WTC11 (cell line): Measurements from ENCODE around the gene LYPD3. TPM values are rescaled to one million over a fixed set of nuclear protein-coding genes. Genes with fewer than 3 reads are reported as not detected.

Experiments used
- ATAC-seq: fragments of 200-7000 bp; cut with Tn5 transposase; 2 replicates; pipeline ENCODE4 v1.10.0; 2021; ENCODE audit warnings: mild to moderate bottlenecking, moderate library complexity
- CTCF ChIA-PET: fragments of 300-600 bp; sonication (Branson Sonifier 250); formaldehyde crosslinking; loops from one replicate; lab custom pipeline; 2021; ENCODE audit warnings: antibody characterized with exemption; lab: Charles Lee
- POLR2A ChIA-PET: fragments of 350-600 bp; sonication (Branson Sonifier 250); formaldehyde crosslinking; loops from one replicate; lab custom pipeline; 2021; ENCODE audit warnings: antibody characterized with exemption; lab: Charles Lee
- DNase-seq: peaks from one replicate; pipeline ENCODE4 v3.0.0; 2021; ENCODE audit warnings: low spot score
- H3K27ac Mint-ChIP-seq: 2 replicates; pipeline ENCODE4 v1.8.0; 2021; ENCODE audit warnings: mixed read lengths
- H3K27me3 Mint-ChIP-seq: 2 replicates; pipeline ENCODE4 v1.8.0; 2021; ENCODE audit warnings: low read depth, mild to moderate bottlenecking, moderate library complexity, mixed read lengths
- H3K36me3 Mint-ChIP-seq: 2 replicates; pipeline ENCODE4 v1.8.0; 2021; ENCODE audit warnings: mixed read lengths
- H3K4me1 Mint-ChIP-seq: 2 replicates; pipeline ENCODE4 v1.8.0; 2022; ENCODE audit warnings: mixed read lengths
- H3K4me3 Mint-ChIP-seq: 2 replicates; pipeline ENCODE4 v1.8.0; 2021; ENCODE audit warnings: mild to moderate bottlenecking, moderate library complexity, mixed read lengths
- H3K9me3 Mint-ChIP-seq: 2 replicates; pipeline ENCODE4 v1.8.0; 2021; ENCODE audit warnings: mixed read lengths
- ARID4B ChIP-seq: sonication (generic); formaldehyde crosslinking; IDR thresholded peaks from 2 replicates; pipeline ENCODE4 v1.8.0; 2023; ENCODE audit warnings: missing genetic modification reagents, mild to moderate bottlenecking, borderline replicate concordance
- E2F1 ChIP-seq: sonication (generic); formaldehyde crosslinking; IDR thresholded peaks from 2 replicates; pipeline ENCODE4 v1.8.0; 2022; ENCODE audit warnings: mild to moderate bottlenecking, missing genetic modification reagents
- IRF1 ChIP-seq: sonication (generic); formaldehyde crosslinking; IDR thresholded peaks from 2 replicates; pipeline ENCODE4 v1.8.0; 2023; ENCODE audit warnings: missing genetic modification reagents
- IRF2 ChIP-seq: sonication (generic); formaldehyde crosslinking; IDR thresholded peaks from 2 replicates; pipeline ENCODE4 v1.8.0; 2022; ENCODE audit warnings: low read depth, missing genetic modification reagents, borderline replicate concordance
- KAT7 ChIP-seq: sonication (generic); formaldehyde crosslinking; IDR thresholded peaks from 2 replicates; pipeline ENCODE4 v1.8.1; 2023; ENCODE audit warnings: missing genetic modification reagents, mild to moderate bottlenecking, borderline replicate concordance
- NR1H2 ChIP-seq: sonication (generic); formaldehyde crosslinking; IDR thresholded peaks from 2 replicates; pipeline ENCODE4 v1.9.0; 2021; ENCODE audit warnings: mild to moderate bottlenecking, moderate library complexity, missing genetic modification reagents
- OVOL2 ChIP-seq: fragments of 250-450 bp; sonication (Bioruptor Pico); IDR thresholded peaks from 2 replicates; pipeline ENCODE4 v1.9.0; 2021; ENCODE audit warnings: mild to moderate bottlenecking, borderline replicate concordance
- SOX15 ChIP-seq: fragments of 250-450 bp; sonication (Bioruptor Pico); IDR thresholded peaks from 2 replicates; pipeline ENCODE4 v1.9.0; 2021; ENCODE audit warnings: mild to moderate bottlenecking
- SP1 ChIP-seq: sonication (generic); formaldehyde crosslinking; conservative IDR thresholded peaks from 2 replicates; pipeline ENCODE4 v1.8.1; 2022; ENCODE audit warnings: missing genetic modification reagents
- STAT6 ChIP-seq: sonication (generic); formaldehyde crosslinking; conservative IDR thresholded peaks from 2 replicates; pipeline ENCODE4 v1.8.1; 2023; ENCODE audit warnings: mild to moderate bottlenecking, low read depth, missing genetic modification reagents, moderate library complexity
- TCF7 ChIP-seq: sonication (generic); formaldehyde crosslinking; IDR thresholded peaks from 2 replicates; pipeline ENCODE4 v1.8.0; 2022; ENCODE audit warnings: mild to moderate bottlenecking, low read depth, missing genetic modification reagents, moderate library complexity
- TEAD4 ChIP-seq: sonication (generic); formaldehyde crosslinking; IDR thresholded peaks from 2 replicates; pipeline ENCODE4 v1.8.0; 2022; ENCODE audit warnings: mild to moderate bottlenecking, missing genetic modification reagents
- USF1 ChIP-seq: sonication (generic); formaldehyde crosslinking; IDR thresholded peaks from 2 replicates; pipeline ENCODE4 v1.8.0; 2022; ENCODE audit warnings: mild to moderate bottlenecking, missing genetic modification reagents
- ZBTB21 ChIP-seq: sonication (generic); formaldehyde crosslinking; IDR thresholded peaks from 2 replicates; pipeline ENCODE4 v1.8.1; 2023; ENCODE audit warnings: mild to moderate bottlenecking, missing genetic modification reagents, borderline replicate concordance
- ZNF121 ChIP-seq: sonication (generic); formaldehyde crosslinking; IDR thresholded peaks from 2 replicates; pipeline ENCODE4 v1.8.0; 2023; ENCODE audit warnings: missing genetic modification reagents
- ZNF138 ChIP-seq: sonication (generic); formaldehyde crosslinking; conservative IDR thresholded peaks from 2 replicates; pipeline ENCODE4 v1.8.1; 2022; ENCODE audit warnings: mild to moderate bottlenecking, moderate library complexity, missing genetic modification reagents
- ZNF232 ChIP-seq: sonication (generic); formaldehyde crosslinking; IDR thresholded peaks from 2 replicates; pipeline ENCODE4 v1.8.0; 2022; ENCODE audit warnings: mild to moderate bottlenecking, missing genetic modification reagents
- ZNF396 ChIP-seq: fragments of 250-450 bp; sonication (Bioruptor Pico); IDR thresholded peaks from 2 replicates; pipeline ENCODE4 v1.8.0; 2021; ENCODE audit warnings: mild to moderate bottlenecking, moderate library complexity, borderline replicate concordance
- ZNF416 ChIP-seq: fragments of 250-450 bp; sonication (Bioruptor Pico); IDR thresholded peaks from 2 replicates; pipeline ENCODE4 v1.9.0; 2021; ENCODE audit warnings: mild to moderate bottlenecking, inconsistent platforms
- ZSCAN18 ChIP-seq: fragments of 250-450 bp; sonication (Bioruptor Pico); IDR thresholded peaks from 2 replicates; pipeline ENCODE4 v2.1.2; 2022; ENCODE audit warnings: mild to moderate bottlenecking, moderate library complexity
- total RNA-seq: library from RNA; stranded (reverse); gene quantifications from 3 replicates; pipeline ENCODE4 v1.2.3, GENCODE V29; 2021

The LYPD3 gene
- total RNA-seq, 1 experiment from 2014 or later: 3.8 TPM

- TF ChIP-seq ZSCAN18: no peak
- no peak for TF ChIP-seq ARID4B (CRISPR knock-in tag)
- TF ChIP-seq SOX15 (CRISPR knock-in tag): no peak
- no peak for TF ChIP-seq ZBTB21 (CRISPR knock-in tag)
- no peak for TF ChIP-seq ZNF138
- TF ChIP-seq OVOL2: no peak
- TF ChIP-seq IRF1 (CRISPR knock-in tag): no peak
- no peak for TF ChIP-seq USF1
These were observed 12.8 kb downstream of the LYPD3 start (continued) for GRCh38 chr19:43452582-43452981.

- Mint-ChIP-seq H3K27ac (no peak overlapping the region), H3K9me3 (peaks cover 11% of the 10 kb centered on the region), H3K4me3 (no peak overlapping the region), H3K36me3 (peaks cover 4% of the 10 kb centered on the region; the same call in 1 of the 2 replicates), H3K4me1 (peaks cover 11% of the 10 kb centered on the region), H3K27me3 (peaks cover 14% of the 10 kb centered on the region)
- no peak for DNase-seq
- ChIA-PET POLR2A (no interaction called here), CTCF (interaction anchor here (1.5 kb wide), 1 partner anchor 69 kb away, joined by 10 read pairs; no protein-coding TSS in a partner anchor)
- no peak for ATAC-seq
- TF ChIP-seq ZNF396 (CRISPR knock-in tag): no peak
- no peak for TF ChIP-seq ZNF416 (CRISPR knock-in tag)
- no peak for TF ChIP-seq STAT6 (CRISPR knock-in tag)
- no peak for TF ChIP-seq E2F1 (CRISPR knock-in tag)
- no peak for TF ChIP-seq NR1H2 (CRISPR knock-in tag)
- TF ChIP-seq TEAD4 (CRISPR knock-in tag): no peak
- TF ChIP-seq KAT7 (CRISPR knock-in tag): no peak
- no peak for TF ChIP-seq ARID4B (CRISPR knock-in tag)
- no peak for TF ChIP-seq IRF2
- no peak for TF ChIP-seq IRF1 (CRISPR knock-in tag)
- no peak for TF ChIP-seq ZNF232 (CRISPR knock-in tag)
- no peak for TF ChIP-seq TCF7 (CRISPR knock-in tag)
- TF ChIP-seq ZNF121: no peak
- TF ChIP-seq SP1 (CRISPR knock-in tag): no peak
These were observed 14.8 kb downstream of the LYPD3 start for GRCh38 chr19:43450545-43450997.
